Calu3 (cell line): ENCODE results near the gene ABAT. TPM values are rescaled to one million over a fixed set of nuclear protein-coding genes. Genes with fewer than 3 reads are reported as not detected.

Experiments
- BruUV-seq: library from RNA; stranded (reverse); fragments of 400-500 nt; replicated peaks from 2 replicates; lab custom pipeline; 2021; lab: Mats Ljungman, UMichigan
- CTCF ChIA-PET: fragments of 300-600 bp; sonication (Branson Sonifier 250); formaldehyde crosslinking; loops from one replicate; lab custom pipeline; 2022; ENCODE audit warnings: antibody characterized with exemption; lab: Charles Lee
- DNase-seq: peaks from one replicate; pipeline ENCODE4 v3.0.0; 2022
- H3K27ac Mint-ChIP-seq: one replicate; pipeline ENCODE4 v1.8.0; 2022; ENCODE audit warnings: mixed read lengths; ENCODE audit not compliant: unreplicated experiment
- H3K27me3 Mint-ChIP-seq: one replicate; pipeline ENCODE4 v1.8.0; 2022; ENCODE audit warnings: mixed read lengths; ENCODE audit not compliant: unreplicated experiment
- H3K36me3 Mint-ChIP-seq: one replicate; pipeline ENCODE4 v1.8.0; 2022; ENCODE audit warnings: mild to moderate bottlenecking, moderate library complexity, mixed read lengths; ENCODE audit not compliant: insufficient read depth, unreplicated experiment
- H3K4me1 Mint-ChIP-seq: one replicate; pipeline ENCODE4 v1.8.0; 2022; ENCODE audit warnings: mild to moderate bottlenecking, low read depth, mixed read lengths; ENCODE audit not compliant: unreplicated experiment
- H3K4me3 Mint-ChIP-seq: one replicate; pipeline ENCODE4 v1.8.0; 2022; ENCODE audit warnings: mild to moderate bottlenecking, low read depth, moderate library complexity, mixed read lengths; ENCODE audit not compliant: unreplicated experiment
- H3K9me3 Mint-ChIP-seq: one replicate; pipeline ENCODE4 v1.8.0; 2022; ENCODE audit warnings: low read depth, mixed read lengths; ENCODE audit not compliant: unreplicated experiment
- intact Hi-C: fragments of 100-400 bp; cut with micrococcal nuclease; formaldehyde crosslinking; loops from one replicate; pipeline ENCODE4 v1.10.0; 2022; ENCODE audit not compliant: unreplicated experiment
- total RNA-seq: library from RNA; stranded (reverse); gene quantifications from 2 replicates; pipeline ENCODE4 v1.2.3, GENCODE V29; 2022
- TF ChIP-seq, protein P1 (sequence below): fragments of 200-600 bp; IDR thresholded peaks from one replicate; pipeline ENCODE4 v1.8.0; 2022; ENCODE audit warnings: antibody characterized with exemption; ENCODE audit not compliant: unreplicated experiment

Gene ABAT
- total RNA-seq, 1 experiment from 2014 or later: 12.6 TPM

DNA sequence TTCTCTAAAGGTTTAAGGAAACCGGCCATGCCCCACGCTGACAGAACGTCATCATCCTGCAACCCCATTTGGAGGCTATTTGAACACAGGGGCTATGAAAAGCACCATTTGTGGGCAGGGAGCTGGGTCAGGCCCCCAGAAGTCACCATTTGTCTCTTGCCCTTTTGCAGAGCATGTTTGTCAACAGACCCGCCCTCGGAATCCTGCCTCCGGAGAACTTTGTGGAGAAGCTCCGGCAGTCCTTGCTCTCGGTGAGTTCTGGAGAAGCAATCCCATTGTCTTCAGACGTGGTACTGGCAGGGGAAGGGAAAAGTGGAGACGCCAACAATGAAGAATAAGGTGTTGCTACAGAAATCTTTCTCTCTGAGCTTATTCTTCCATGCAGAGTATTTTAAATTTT lies 89.5 kb downstream of the ABAT start:
- Mint-ChIP-seq H3K4me1 (no peaks in the 10 kb centered on the region), H3K27me3 (no peaks in the 10 kb centered on the region), H3K36me3 (no peaks in the 10 kb centered on the region), H3K27ac (no peak overlapping the region), H3K4me3 (no peak overlapping the region), H3K9me3 (no peaks in the 10 kb centered on the region)
- no peak for DNase-seq
- CTCF ChIA-PET: interaction anchor here (0.5 kb wide), 1 partner anchor 16 kb away, joined by 7 read pairs; no protein-coding TSS in a partner anchor
- intact Hi-C loops: no loop called here
- BruUV-seq: no TSS peak
- TF ChIP-seq, protein P1, sequence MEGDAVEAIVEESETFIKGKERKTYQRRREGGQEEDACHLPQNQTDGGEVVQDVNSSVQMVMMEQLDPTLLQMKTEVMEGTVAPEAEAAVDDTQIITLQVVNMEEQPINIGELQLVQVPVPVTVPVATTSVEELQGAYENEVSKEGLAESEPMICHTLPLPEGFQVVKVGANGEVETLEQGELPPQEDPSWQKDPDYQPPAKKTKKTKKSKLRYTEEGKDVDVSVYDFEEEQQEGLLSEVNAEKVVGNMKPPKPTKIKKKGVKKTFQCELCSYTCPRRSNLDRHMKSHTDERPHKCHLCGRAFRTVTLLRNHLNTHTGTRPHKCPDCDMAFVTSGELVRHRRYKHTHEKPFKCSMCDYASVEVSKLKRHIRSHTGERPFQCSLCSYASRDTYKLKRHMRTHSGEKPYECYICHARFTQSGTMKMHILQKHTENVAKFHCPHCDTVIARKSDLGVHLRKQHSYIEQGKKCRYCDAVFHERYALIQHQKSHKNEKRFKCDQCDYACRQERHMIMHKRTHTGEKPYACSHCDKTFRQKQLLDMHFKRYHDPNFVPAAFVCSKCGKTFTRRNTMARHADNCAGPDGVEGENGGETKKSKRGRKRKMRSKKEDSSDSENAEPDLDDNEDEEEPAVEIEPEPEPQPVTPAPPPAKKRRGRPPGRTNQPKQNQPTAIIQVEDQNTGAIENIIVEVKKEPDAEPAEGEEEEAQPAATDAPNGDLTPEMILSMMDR: no peak

DNA sequence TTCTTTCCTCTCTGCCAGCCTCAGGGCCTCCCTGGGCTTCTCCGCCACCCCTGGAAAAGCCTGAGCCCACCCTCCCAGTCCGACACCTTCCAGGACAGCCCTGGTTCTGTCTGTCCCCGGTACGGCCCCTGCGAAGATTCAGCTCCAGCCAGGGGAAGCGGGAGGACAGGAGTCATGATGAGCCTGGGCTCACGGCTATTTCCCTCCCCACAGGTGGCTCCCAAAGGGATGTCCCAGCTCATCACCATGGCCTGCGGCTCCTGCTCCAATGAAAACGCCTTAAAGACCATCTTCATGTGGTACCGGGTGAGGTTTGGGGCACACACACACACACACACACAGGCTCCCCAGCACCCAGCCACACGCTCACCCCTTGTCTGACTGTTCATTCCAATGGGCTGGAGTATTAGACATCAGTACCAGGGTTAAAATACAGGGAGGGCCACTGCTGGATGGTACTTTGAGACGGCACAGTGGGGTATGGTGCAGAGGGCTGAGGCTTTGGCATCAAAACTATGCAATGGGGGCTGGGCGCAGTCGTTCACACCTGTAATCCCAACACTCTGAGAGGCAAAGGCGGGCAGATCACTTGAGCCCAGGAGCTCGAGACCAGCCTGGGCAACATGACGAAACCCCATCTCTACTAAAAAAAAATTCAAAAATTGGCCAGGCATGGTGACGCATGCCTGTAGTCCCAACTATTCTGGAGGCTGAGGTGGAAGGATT lies 90.3 kb downstream of the ABAT start:
- Mint-ChIP-seq H3K27ac (no peak overlapping the region), H3K9me3 (no peaks in the 10 kb centered on the region), H3K4me1 (no peaks in the 10 kb centered on the region), H3K4me3 (no peak overlapping the region), H3K27me3 (no peaks in the 10 kb centered on the region), H3K36me3 (no peaks in the 10 kb centered on the region)
- BruUV-seq: no TSS peak
- DNase-seq: no peak
- TF ChIP-seq, protein P1: no peak
- CTCF ChIA-PET: no interaction called here
- intact Hi-C loops: no loop called here

DNA sequence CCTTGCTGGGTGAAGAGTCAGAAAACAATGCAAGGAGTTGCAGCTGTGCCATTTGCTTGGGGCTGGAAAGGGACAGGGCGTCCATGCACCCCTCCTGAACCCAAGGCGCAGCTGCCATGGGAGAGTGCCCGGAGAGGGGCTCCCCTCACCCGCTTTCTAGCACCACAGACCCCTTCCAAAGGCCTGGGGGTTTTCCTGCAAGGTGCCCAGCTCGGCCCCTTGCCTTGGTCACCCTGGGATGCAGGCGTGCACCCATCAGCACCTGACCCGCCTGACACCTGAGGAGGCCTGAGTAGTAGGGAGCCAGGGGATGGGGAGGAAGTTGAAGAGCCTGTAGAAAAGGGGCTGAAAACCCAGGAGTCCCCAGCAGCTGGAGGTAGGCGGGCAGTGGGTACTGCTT lies 92.8 kb downstream of the ABAT start:
- intact Hi-C loops: no loop called here
- Mint-ChIP-seq H3K27ac (no peak overlapping the region), H3K4me1 (no peaks in the 10 kb centered on the region), H3K9me3 (no peaks in the 10 kb centered on the region), H3K4me3 (no peak overlapping the region), H3K36me3 (no peaks in the 10 kb centered on the region), H3K27me3 (no peaks in the 10 kb centered on the region)
- DNase-seq: no peak
- CTCF ChIA-PET: interaction anchor here (0.6 to 0.9 kb wide), 2 partner anchors 11 to 36 kb away, joined by 4 read pairs; no protein-coding TSS in a partner anchor
- no TSS peak for BruUV-seq
- TF ChIP-seq, protein P1: no peak

DNA sequence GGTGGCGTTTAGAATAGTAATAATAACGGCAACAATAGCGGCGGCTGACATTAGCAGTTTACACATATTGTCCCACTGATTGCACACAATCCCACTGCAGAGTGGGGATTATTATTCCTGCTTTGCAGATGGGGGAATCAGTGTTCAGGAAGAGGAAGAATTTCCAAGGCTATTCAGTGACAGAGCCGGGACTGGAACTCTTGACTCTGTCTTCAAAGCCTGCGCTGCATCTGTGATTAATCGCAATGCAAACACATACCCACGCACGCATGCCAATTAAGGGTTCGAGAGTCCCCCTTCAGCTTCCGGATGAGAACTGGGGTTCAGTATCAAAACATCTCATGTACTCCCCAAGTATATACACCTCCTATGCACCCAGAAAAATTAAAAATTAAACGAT lies 93.9 kb downstream of the ABAT start:
- Mint-ChIP-seq H3K9me3 (no peaks in the 10 kb centered on the region), H3K27me3 (no peaks in the 10 kb centered on the region), H3K4me1 (no peaks in the 10 kb centered on the region), H3K36me3 (no peaks in the 10 kb centered on the region), H3K4me3 (no peak overlapping the region), H3K27ac (no peak overlapping the region)
- TF ChIP-seq, protein P1: no peak
- CTCF ChIA-PET: no interaction called here
- DNase-seq: no peak
- intact Hi-C loops: no loop called here
- BruUV-seq: no TSS peak
